ENCODE data around the gene PITX1. TPM values are rescaled to one million over a fixed set of nuclear protein-coding genes. Genes with fewer than 3 reads are reported as not detected.

PITX1 gene
- polyA plus RNA-seq, 1 donor, result not detected

DNA sequence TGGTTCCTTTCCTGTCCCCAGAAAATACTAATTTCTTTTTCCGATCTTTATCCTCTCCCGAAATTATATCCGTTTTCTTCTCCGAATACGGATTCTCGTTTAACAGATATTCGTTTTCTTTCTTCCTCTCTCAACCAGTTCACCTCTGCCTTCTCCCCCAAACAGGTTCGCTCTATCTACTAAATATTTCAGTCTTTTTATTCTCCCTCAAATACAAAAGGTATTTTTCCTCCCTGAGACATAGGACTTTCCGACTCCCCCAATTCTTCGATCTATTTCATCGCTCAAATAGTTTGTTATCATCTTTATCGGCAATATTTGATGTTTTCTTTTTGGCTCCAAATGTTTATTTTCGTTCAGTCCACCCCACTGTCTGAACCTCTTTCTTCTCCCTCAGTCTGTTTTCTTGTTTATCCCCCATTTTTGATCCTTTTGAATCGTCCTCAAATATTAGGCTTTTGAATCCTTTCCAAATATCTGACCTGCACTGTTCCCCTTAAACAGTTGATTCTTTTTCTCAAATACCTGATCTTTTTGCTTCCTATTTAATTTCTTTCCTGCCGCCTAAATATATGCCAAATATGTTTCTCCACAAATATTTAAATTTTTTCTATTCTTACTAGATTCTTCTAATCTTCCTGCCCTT, 4.4 kb downstream of the PITX1 start:
- no peak for DNase-seq

DNA sequence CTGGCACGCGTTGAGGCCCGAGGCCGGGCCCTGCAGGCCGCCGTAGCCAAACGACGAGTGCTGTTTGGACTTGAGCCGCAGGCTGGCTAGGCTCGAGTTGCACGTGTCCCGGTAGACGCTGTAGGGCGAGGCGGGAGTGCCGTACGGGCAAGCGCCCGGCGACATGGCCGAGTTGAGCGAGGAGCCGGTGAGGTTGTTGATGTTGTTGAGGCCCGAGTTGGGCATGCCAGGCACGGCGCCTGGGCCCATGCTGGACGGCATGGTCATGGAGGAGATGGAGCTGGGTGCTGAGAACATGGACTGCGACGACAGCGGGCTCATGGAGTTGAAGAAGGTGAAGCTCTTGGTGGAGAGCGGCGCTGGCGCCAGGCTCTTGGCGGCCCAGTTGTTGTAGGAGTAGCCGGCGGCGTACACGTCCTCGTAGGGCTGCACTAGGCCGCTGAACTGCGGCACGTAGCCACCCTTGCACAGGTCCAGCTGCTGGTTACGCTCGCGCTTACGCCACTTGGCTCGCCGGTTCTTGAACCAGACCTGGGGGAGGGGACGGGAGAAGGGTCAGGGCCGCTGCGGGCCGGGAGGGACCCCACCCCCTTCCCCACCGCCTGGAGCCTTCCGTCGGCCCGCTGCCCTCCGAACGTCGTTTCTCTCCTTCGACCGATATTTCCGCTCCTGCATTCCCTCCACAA, 5.1 kb downstream of the PITX1 start:
- DNase-seq, result no peak

DNA sequence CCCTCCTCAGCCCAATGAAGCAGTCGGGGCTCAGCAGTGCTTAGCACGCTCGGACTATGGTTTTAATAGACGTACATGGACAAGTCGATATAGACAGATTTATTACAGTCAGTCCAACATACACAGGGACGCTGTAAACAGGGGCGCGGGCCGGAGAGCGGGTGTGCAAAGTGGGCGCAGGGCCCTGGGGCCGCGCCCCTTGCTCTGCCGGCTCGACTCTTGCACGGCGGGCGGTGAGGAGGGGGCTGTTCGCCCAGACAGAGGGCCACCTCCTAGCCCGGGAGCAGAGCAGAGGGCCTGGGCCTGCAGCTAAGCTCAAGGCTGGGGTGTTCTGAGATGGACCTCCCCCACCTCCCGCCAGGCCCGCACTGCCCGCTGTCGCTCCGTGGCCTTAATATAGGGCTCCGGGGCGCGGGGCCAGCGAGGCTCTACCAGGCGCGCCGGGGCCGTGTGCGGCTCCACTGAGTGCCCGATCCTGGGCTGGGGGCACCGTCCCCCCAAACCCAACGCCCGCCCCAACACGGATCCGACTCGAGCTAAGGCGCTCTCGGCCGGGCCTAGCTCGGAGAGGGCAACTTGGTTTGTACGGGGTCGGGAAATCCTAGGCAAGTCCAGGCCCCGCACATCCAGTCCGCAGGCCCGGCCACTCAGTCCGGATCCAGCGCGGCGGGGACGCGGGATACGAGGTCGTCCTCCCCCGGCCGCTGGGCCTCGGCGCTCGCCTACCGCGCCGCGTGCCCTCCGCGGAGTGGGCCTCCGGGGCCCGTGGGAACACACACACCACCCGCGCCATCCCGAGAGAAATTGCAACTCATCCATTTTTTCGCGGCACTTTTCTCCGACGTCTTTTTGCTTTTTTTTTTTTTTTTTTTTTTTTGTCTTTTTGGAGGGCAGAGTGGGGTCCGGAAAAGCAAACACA, 6.1 kb downstream of the PITX1 start:
- DNase-seq, result no peak

GRCh38 chr5:135027266-135027696, 6.7 kb downstream of the PITX1 start:
- DNase-seq, result no peak

- no peak for DNase-seq
Observed at GRCh38 chr5:135026645-135027265, 7.3 kb downstream of the PITX1 start.

DNA sequence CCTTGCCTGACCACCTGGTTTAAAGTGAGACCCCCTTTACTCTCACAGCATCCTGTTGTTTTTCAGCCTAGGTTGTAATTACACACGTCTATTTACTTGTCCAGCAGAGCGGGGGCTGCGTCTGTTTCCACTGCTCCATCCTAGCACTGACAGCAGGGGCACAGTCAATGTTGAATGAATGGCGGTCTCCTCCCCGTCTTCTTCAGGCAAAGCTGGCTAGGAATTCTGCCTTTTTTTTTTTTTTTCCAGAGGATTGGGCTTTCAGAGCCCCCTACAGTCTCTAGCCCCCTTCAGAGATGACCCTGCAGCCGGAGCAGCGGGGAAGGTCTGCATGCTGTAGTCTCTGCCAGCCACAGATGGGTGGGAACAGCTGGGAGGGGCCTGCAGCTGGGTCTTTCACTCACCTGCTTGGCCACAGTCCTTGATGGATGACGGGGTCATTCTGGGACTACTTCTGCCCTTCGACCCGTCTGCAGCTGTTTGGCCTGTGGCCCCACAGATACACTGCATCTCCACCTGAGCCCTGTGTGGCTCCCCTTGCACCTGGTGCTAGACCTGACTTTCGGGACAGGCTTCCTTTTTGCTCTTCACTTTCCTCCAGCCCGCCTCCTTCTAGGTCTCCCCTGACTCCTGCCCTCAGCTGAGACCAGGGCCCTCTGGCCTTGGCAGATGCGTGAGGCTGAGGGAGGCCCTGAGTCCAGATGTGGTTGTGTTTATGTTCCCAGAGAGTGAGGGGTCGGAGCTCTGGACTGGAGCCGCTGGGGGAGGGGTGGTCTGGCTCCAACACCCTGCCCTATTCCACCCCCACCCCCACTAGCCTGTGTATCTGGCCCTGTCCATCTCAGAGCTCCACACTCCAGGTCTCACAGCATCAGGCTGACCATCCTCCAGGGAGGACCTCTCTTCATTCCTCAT, 8.0 kb downstream of the PITX1 start:
- DNase-seq, result no peak

- no peak for DNase-seq
Observed at GRCh38 chr5:135024956-135025729, 8.9 kb downstream of the PITX1 start.

DNA sequence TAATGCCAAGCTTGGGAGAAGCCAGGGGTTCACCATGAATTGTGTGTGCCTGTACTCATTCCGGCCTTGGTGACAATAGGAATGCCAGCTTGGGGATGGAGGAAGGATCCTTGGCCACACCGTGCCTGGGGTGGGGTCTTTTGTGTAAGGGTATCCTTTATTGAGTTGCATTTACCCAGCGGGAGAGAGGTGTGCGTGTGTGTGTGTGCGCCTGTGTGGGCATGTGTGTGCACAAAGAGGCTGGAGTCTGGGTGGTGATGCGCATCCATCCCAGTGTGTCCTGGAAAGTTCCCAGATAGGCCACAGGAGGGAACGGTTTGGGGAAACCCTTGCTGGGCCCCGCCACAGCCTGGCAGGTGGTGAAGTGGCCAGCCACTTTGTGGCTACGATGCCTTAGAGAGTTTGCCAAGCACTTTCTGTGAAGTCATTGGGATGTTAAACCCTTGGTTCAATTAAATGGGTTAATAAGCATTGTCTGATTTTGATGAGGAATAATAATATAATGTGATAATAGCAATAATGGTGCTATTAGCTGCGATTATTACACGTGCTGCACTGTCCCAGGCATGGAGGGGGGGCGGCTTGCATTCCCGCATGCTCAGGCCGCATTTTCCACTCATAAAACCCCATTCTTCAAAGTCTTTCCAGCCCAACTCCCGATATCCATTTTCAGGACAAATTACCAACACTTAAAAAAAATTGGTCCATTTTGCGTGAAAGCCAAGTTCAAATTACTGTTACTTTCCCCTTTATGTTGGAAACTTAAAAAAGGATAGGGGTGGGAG, 13.7 kb downstream of the PITX1 start:
- DNase-seq, result no peak

DNA sequence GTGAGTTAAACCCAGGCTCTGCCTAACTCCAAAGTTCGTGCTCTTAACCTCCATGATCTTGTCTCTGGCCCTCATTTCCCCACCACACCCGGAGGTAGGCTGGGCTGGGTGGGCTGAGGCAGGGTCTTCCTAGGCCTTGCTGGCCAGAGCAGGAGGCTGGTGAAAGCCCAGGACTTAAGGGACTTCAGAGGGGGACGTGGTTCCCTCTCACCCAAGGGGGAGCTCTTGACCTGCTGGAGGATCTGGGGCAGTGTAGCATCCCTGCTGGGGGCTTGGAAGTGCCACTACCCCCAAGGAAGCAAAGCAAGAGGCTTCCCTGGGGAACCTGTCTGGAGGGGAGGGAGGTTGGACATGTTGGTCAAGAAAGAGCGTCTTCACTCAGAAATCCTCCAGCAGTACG, 14.7 kb downstream of the PITX1 start:
- DNase-seq, result no peak

- no peak for DNase-seq
Observed at GRCh38 chr5:135018457-135018856, 15.6 kb downstream of the PITX1 start.

DNA sequence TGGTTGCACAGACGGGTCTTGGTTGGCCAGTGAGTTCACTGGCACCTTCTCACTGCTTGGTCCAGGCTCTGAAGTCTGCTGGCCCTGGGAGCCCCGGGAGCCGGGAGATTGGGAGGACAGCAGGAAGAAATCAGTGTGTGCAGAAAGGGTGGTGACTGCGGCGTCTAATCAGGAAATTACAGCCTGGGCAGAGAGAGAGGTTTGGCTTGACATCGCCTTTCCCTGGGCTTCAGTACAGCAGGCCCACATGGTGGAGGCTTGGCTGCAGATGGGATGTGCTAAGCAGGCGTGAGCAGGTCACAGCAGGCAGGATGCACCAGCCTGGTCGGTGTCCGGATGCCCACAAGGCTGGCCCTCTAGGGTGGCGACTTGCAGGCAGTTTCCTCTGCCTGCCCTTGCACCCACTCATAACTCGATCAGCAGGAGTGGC, 17.2 kb downstream of the PITX1 start:
- DNase-seq, result no peak

GRCh38 chr5:135015942-135016341, 18.1 kb downstream of the PITX1 start:
- no peak for DNase-seq

- DNase-seq, result no peak
Observed at GRCh38 chr5:135013947-135014570, 20.0 kb downstream of the PITX1 start.

- DNase-seq, result no peak
Observed at GRCh38 chr5:135013445-135013844, 20.6 kb downstream of the PITX1 start.

GRCh38 chr5:135012951-135013391, 21.1 kb downstream of the PITX1 start:
- DNase-seq, result no peak

- no peak for DNase-seq
Observed at GRCh38 chr5:135012033-135012588, 21.9 kb downstream of the PITX1 start.

DNA sequence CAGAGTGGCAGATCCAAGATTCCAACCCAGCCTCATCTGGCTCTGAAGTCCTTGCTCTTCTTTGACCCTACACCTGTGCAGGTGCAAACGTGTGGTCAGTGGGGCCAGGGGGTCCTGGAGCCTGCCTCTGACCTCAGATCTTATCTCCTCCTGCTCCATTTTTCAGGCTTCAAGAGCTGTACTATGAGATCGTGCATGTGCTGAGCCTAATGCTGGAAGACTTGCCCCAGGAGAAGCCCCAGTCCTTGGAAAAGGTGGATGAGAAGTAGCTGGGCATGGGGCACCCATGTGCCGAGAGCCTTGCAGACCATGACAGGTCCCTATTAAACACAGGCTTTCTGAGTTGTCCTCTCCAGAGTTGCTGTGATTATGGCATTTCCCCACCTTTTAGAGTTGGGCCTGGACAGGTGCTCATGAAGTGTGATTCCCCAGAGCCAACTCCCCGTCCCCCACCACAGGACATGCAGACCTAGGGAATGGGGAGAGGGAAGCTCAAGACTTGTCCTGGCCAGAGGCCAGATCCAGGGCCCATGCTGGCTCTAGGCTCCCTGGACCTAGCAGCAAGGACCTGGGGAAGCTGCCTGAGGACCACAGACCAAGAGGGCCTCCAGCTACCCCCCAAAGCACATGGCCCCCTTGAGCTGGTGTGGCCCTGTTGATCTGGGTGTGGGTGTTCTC, 22.5 kb downstream of the PITX1 start:
- DNase-seq, result no peak

All from left kidney (tissue), 2 donors.